AG08396 (cell line): ENCODE measurements around the gene STC2.

ENCODE experiments used
- DNase-seq: peaks from one replicate; pipeline ENCODE4 v3.0.0; 2012; ENCODE audit warnings: low spot score, mixed read lengths

STC2 gene

GRCh38 chr5:173328844-173329490 lies 753 bp upstream of the STC2 start:
- DNase-seq = peak; percentile 71

DNA sequence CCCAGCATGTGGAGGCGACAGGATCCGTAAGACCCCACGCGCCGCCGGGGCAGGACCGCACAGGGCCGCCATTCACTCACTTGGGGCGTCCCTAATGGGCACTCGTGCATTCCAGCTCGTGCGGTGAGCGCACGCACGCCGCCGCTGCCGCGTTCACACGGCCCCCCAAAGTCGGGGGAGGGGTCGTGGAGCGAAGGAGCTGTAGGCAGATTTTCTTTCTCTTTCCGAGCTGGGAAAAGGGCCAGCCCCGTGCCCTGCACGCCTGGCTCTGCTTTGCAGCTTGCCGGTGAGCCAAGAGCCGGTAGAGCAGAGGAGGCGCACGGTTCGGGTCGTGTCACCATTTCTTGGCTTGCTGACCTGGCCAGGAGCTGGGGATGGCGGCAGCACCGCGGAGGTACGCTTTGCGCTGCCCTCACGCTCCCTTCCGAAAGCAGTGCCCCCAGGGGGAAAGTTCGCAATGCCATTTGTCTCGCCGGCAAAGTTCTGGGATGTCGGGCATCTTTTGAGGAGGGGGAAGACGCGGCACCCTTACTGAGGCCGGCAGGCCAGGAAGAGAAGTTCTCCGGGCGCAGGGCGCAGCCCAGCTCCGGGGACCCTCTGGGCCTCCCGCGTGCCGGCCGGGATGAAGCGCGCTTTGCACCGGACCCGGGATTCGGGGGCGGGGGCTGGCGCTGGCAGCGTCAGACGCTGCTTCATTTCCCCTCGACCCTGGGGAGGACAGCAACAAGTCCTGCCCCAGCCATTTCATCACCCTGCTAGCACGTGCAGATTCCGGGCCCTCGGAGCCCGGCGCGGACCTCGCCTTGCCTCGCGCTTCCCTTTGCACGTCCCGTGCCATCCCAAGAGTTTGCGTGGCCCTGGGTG lies 898 bp downstream of the STC2 start:
- DNase-seq = peak; percentile 65

GRCh38 chr5:173326501-173326960 lies 1.7 kb downstream of the STC2 start:
- peak; percentile 89 for DNase-seq

DNA sequence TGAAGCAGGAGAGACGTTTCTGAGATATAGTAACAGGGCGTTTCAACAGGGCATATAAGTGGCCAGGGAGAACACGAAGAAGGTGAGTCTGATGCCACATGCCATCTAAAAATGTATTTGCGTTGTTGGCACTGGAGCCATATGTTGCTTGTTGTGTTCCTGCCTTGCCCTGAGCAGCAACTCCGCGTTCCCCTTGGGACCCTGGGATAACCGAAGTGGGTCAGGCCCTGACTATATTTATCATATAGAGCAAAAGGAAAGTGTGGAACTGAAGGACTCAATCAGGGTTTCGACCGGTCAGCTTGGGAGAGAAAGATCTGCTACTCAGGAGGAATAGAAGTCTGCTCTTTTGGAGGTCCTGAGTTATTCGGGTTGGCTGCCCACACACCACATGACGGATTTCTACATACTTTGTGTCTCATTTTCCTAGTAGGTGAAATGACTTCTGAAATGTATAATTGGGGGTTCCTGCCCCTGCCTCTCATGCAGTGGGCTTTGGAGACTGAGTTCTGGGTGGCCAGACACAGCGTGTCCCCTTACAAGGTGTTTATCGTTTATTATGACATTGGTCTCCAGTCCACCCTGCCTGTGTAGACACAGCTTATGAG lies 3.0 kb downstream of the STC2 start:
- DNase-seq = no peak

DNA sequence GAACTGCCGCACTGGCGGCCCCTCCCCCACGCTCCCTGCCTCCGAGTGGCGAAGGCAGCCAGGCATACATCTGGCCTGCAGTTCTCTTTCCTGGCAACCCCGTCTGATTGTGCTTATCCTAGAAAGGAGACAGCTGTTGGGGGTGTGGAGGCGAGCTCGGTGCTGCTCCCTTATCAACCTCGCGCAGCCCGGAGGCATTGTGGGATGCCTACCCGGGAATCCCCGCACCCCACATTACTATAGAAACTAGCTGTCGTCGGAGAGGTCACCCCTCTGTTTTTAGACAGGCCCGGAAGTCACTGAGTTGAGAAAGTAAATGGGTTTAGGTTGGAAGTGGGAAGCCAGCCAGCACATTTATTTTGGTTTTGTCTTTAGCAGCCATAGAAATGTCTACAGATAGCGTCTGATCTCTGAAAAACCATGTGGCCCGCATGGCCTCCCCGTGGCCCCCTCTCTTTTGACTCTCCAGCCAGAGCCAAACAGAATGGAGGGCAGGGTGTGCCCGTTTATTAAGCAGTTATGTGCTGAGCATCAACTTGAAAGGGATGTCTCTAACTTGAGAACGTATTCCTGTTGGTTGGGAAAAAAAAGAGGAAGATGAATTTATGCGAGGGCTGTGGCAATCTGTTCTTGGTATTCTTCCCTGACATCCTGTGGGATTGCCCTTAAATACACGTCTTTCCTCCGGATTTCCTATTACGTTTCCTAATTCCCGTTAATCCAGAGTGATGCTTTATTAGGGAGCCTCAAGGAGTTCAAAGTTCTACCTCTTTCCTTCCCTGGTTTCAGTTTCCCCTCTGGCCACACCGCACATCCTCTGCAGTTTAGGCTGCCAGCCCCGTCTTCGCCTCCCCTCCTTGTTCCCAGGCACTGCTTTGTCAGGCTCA lies 3.9 kb downstream of the STC2 start:
- DNase-seq = peak; percentile 81

- no peak for DNase-seq
Measured at GRCh38 chr5:173323799-173324114, 4.5 kb downstream of the STC2 start.

GRCh38 chr5:173323106-173323798 lies 5.0 kb downstream of the STC2 start:
- DNase-seq = no peak

DNA sequence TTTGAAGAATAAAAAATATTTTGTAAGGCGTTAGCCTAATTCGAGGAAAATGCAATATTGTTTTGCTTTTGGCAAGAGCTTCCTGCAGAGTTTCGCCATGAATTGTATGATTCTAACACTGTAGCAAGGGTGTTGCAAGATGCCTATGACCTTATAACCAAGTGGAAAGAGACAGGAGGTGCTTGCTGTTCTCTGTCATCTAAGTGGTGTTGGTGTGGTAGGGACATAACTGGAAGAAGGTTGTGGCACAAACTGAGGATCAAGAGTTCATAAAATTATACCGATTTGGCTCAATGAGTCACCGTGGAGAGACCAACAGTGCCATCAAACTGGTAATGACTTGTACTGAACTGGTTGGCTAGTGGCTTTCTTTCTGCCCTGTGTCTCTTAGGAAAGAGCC lies 6.3 kb downstream of the STC2 start:
- no peak for DNase-seq

GRCh38 chr5:173320259-173320658 lies 8.0 kb downstream of the STC2 start:
- no peak for DNase-seq

GRCh38 chr5:173319646-173320045 lies 8.6 kb downstream of the STC2 start:
- no peak for DNase-seq

DNA sequence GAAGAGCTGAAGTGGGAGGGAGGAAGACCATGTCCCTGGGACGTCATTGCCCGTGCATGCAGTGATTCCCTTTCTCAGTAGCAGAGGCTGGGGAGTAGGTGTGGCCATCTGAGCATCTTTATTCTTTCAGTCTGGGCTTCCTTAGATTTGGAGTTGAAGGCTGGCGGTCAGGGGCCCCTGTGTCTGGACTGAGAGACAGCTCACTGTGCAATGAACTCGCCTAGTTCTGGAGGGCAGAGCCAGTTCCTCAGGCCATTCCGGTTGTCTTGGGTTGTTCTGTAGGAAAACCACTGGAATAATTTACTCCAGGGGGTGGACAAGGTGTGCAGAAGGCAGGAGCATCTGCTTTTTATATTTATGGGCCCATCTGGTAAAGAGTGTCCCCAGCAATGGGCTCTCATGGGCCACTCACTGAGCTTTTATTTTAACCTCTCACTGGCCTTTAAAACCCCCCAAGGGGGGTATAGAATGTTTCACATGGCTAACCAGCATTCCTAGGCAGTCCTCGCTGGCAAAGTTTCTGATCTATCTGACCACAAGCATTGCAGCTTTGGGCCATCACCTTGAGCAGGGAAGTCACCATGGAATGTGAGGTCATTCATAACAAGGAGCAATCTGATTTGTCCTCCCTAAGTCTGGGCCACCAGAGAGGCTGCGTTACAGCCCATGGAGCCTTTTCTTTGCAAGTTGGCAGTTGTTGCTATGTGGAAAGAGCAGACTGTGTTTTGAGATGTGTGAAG lies 9.2 kb downstream of the STC2 start:
- no peak for DNase-seq

GRCh38 chr5:173318330-173318729 lies 9.9 kb downstream of the STC2 start:
- DNase-seq = no peak

- DNase-seq = no peak
Measured at GRCh38 chr5:173317852-173318251, 10.4 kb downstream of the STC2 start.

DNA sequence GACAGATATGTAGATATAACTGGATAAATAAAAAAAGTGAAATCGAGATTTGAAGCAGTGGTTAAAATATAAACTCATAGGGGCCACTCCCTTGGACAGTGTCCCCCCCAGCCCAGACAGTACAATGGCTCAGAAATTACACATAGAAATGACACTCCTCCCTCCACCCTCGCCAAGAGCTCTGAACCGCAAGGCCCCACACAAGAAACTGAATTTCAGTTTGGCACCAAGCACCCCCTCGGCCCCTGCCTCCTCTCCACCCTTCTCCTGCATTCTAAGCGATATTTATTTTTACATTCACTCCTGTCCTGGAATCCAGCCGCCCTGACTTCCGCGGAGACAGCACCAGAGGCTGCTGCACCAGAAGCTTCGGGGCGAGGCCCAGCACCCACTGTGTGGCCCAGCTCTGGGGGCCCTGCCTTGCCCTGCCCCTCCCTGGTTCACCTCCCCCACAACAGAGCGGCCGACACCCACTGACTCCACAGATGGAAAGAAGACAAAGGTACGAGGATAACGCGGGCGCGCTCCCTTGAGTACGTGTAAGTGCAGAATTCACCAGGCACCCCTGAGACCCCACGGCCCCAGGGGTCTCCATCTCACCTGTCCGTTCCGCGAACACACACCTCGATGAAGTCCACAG lies 11.0 kb downstream of the STC2 start:
- DNase-seq = no peak

DNA sequence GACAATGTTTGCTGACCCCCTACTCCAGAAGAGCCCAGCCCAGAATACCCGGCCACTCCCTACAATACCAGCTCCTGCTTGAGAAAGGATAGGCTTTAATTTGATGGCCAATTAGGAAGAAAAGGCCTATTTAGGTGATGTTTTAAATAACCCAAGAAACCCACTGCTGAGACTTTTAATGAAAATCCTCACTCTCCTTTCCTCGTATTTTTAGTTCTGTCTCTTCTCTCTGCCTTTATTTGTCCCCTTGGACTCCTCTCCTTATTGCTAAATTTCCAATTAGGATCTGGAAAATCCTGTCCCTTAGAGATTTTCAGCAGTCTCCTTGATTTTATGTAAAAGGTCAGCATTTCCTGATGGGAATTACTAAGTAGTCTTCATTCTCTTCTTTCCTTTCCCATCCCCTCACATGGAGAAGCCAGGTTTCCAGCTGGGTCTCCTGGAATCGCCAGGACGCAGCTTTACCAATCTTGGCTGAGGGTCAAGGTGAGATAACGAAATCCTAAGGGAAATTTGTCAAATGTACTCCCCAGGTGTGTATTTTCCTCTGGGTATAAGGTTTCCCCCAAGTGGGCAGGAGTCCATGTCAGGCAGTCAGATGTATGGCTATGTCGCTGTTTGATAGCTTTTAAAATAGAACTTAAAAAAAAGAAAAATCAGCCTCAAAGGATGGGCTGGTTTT lies 11.7 kb downstream of the STC2 start:
- DNase-seq = no peak

GRCh38 chr5:173315495-173316338 lies 12.5 kb downstream of the STC2 start:
- DNase-seq = peak; percentile 74

DNA sequence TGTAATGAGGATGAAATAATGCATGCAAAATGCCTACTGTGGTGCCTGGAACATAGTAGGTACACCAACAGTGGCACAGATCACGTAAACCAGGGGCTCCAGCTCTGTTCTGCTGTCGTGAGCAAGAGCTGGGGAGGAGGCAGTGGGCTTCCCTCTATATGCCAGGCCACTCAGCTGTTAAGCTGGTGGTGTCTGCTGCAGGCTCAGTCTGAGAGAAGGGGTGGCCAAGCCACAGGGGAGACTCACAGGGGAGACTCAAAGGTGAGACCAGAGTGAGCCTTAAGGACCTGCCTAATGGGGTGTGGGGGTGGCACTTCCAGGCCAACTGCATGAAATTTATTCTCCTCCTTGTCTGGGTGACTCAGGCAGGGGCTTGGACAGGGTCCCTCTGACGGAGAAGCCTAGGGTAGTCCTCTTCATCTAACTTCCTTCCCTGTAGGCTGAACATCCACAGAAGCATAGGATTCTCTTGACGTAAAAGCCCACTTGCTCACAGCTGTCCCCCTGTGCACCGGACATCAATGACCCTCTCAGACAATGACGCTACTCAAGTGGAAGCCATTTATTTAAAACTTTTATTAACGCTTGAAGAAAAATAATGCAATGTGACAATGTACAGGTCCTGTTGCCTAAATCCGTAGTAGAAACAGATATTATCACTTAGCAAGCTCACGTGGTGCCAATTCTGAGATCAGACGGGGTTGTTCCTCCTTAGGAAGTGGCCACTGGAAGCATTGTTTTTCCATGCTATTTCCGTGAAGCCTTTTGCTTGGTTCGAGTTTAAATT lies 13.9 kb downstream of the STC2 start:
- no peak for DNase-seq

DNA sequence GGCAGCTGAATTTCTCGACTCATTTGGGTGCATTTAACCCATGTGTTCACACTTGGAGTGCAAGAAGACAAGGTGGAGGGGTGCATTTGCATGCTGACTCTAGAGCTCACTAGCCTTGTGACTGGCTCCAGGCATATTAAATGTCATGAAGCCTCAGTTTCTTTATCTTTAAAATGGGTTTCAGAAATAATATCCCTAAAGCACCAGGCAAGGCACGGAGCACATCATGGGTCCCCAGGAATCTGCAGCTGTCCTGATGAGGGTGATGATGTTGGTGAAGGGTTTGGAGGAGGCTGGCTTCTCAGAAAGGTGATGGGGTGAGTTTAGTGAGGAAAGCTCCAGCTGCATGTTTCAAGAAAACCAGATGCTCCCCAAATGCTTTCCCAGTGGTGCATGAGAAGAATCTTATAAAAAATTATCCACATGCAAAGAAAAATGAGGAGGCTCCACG lies 14.8 kb downstream of the STC2 start:
- no peak for DNase-seq
